ENCODE data around the gene RFNG.

RFNG gene

DNA sequence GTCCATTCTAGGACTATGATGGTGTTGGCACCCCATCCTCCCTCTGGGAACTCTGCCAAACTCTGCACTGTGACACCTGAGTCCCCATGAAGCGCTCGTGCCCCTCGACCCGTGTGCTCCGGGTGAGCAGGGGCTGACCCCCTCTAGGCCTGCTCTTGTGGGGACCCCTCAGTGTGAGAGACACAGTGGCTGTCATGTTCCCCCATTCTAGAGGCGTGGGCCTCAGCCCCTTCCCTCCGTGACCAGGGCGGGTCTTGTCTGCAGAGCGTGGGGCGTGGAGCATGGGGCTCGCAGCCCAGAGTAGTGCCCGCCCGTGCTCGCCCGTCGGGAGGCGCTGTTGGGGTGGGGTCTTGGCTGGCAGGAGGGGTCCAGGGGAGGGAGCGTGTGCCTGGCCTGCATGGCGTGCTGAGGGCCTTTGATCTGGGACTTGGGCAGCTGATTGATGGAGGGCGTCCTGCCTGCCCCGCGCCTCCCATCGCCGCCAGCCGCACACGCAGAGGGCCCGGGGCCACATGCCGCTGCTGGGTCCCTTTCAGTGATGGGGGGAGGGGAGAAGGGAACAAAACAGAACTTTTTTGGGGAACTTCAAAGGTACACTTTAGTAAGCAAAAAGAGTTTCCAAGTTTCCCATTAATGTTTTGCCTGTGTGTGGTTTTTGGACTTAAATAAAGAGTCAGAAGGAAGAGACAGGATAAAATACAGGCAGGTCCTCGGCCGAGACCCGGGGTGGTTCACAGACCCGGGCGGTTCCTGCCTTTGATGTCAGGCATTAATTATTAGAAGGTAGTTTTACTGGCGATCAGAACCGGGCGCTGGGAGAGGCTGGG, 51.4 kb downstream of the RFNG start:
- no peak for DNase-seq (ENCODE audit: low read depth in 2 of 2)

- DNase-seq (ENCODE audit: low read depth in 2 of 2): no peak
These were observed 52.0 kb downstream of the RFNG start for GRCh38 chr17:81999587-81999975.

DNA sequence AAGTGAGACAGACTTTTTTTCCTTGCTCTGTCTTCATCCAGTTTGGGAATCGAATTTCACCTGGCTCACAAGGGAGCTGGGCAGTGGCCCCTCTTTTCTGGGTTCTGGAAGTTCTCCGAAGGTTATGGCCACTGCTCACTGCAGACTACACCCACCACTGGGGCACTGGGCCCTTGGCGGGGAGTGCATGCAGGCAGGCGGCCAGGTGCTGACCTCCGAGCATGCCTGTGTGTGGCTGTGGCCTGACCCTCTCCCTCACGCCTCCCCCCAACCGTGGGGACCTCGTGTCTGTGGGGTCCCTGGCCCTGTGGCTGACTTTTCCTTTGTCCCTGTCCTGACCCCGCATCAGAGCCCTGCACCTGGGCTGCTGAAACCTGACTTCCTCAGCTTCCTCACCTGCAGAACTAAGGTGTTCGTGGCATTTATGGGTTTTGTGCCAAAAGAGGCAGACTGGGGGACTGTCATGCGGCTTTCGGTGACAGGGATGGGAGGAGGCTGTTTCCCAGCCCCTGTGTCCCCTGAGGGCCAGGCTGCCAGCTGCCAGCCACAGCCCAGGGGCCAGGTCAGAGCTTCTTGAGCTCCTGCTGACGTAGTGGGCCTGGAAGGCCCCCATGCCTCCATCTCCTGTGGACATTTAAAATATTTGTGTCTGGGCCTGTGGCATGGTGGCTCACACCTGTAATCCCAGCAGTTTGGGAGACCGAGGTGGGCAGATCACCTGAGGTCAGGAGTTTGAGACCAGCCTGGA, 52.7 kb downstream of the RFNG start:
- no peak for DNase-seq (ENCODE audit: low read depth in 2 of 2)

GRCh38 chr17:81998212-81998611, 53.4 kb downstream of the RFNG start:
- no peak for DNase-seq (ENCODE audit: low read depth in 2 of 2)
